ENCODE measurements around the gene BBS2.

Gene BBS2

GRCh38 chr16:56475201-56475600, 44.6 kb downstream of the BBS2 start:
- peak; percentile 52 to 54 for DNase-seq

- no peak for DNase-seq
These were observed 49.2 kb downstream of the BBS2 start for GRCh38 chr16:56470666-56471065.

- no peak for DNase-seq
These were observed 49.6 kb downstream of the BBS2 start for GRCh38 chr16:56470232-56470631.

- DNase-seq: no peak
These were observed 50.1 kb downstream of the BBS2 start for GRCh38 chr16:56469748-56470147.

- no peak for DNase-seq
These were observed 51.0 kb downstream of the BBS2 start for GRCh38 chr16:56468800-56469199.

GRCh38 chr16:56466344-56466743, 53.5 kb downstream of the BBS2 start:
- no peak for DNase-seq

- DNase-seq: no peak
These were observed 56.7 kb downstream of the BBS2 start for GRCh38 chr16:56463153-56463552.

- no peak for DNase-seq
These were observed 57.6 kb downstream of the BBS2 start for GRCh38 chr16:56462064-56462796.

- DNase-seq: no peak
These were observed 59.7 kb downstream of the BBS2 start for GRCh38 chr16:56460101-56460500.

- no peak for DNase-seq
These were observed 61.8 kb downstream of the BBS2 start for GRCh38 chr16:56457927-56458470.

- peak; percentile 13 to 64 for DNase-seq
These were observed 67.8 kb downstream of the BBS2 start for GRCh38 chr16:56451753-56452689.

GRCh38 chr16:56450986-56451752, 68.7 kb downstream of the BBS2 start, which contains the start of the genes NUDT21 and OGFOD1:
TSS of gene NUDT21 (minus strand) at chr16:56451332. CDS start at chr16:56451202, 130 bp downstream.
TSS of gene OGFOD1 (plus strand) at chr16:56451554. CDS start at chr16:56451613, 59 bp downstream.
- peak; percentile 92 to 94 for DNase-seq

GRCh38 chr16:56450275-56450985, 69.4 kb downstream of the BBS2 start:
- no peak for DNase-seq

- no peak for DNase-seq
These were observed 71.8 kb downstream of the BBS2 start for GRCh38 chr16:56448005-56448404.

GRCh38 chr16:56447286-56447685, 72.5 kb downstream of the BBS2 start:
- no peak for DNase-seq

- DNase-seq: no peak
These were observed 81.8 kb downstream of the BBS2 start for GRCh38 chr16:56438038-56438437.

- DNase-seq: no peak
These were observed 83.6 kb downstream of the BBS2 start for GRCh38 chr16:56436258-56436657.

Data from NCI-H526 (cell line).